GM23248 (cell line): ENCODE results near the gene KIF1A. TPM values are rescaled to one million over a fixed set of nuclear protein-coding genes. Genes with fewer than 3 reads are reported as not detected.

Experiments
- DNase-seq: peaks from one replicate; pipeline ENCODE4 v3.0.0-alpha.2; 2015
- H2AFZ ChIP-seq: fragments of 200-600 bp; sonication (generic); 2 replicates; pipeline ENCODE4 v1.6.1; 2016; ENCODE audit warnings: antibody characterized with exemption
- H3F3A ChIP-seq: fragments of 200-600 bp; sonication (generic); 2 replicates; pipeline ENCODE4 v1.6.1; 2016; ENCODE audit warnings: mild to moderate bottlenecking, antibody characterized with exemption, mixed run types; ENCODE audit not compliant: insufficient read depth
- H3K27ac ChIP-seq: fragments of 200-600 bp; sonication (generic); 2 replicates; pipeline ENCODE4 v1.5.1; 2016; ENCODE audit warnings: mild to moderate bottlenecking
- H3K27me3 ChIP-seq: fragments of 200-600 bp; sonication (generic); replicated peaks from 2 replicates; pipeline ENCODE4 v1.6.1; 2016; ENCODE audit warnings: mild to moderate bottlenecking; ENCODE audit not compliant: insufficient read depth
- H3K36me3 ChIP-seq: fragments of 200-600 bp; sonication (generic); 2 replicates; pipeline ENCODE4 v1.6.1; 2016; ENCODE audit warnings: low read depth, mild to moderate bottlenecking
- H3K4me1 ChIP-seq: fragments of 200-600 bp; sonication (generic); 2 replicates; pipeline ENCODE4 v1.6.1; 2016; ENCODE audit warnings: mild to moderate bottlenecking; ENCODE audit not compliant: insufficient read depth
- H3K4me2 ChIP-seq: fragments of 200-600 bp; sonication (generic); one replicate; pipeline ENCODE4 v1.6.1; 2016; ENCODE audit warnings: mild to moderate bottlenecking; ENCODE audit not compliant: unreplicated experiment
- H3K4me3 ChIP-seq: fragments of 200-600 bp; sonication (generic); 2 replicates; pipeline ENCODE4 v1.5.1; 2016; ENCODE audit warnings: mild to moderate bottlenecking
- H3K79me2 ChIP-seq: fragments of 200-600 bp; sonication (generic); 2 replicates; pipeline ENCODE4 v1.6.1; 2016; ENCODE audit warnings: mild to moderate bottlenecking; ENCODE audit not compliant: insufficient read depth
- H3K9ac ChIP-seq: fragments of 200-600 bp; sonication (generic); 2 replicates; pipeline ENCODE4 v1.6.1; 2016; ENCODE audit warnings: mild to moderate bottlenecking
- H3K9me2 ChIP-seq: fragments of 200-600 bp; sonication (generic); 2 replicates; pipeline ENCODE4 v1.6.1; 2016; ENCODE audit warnings: mixed run types, mild to moderate bottlenecking, moderate library complexity; ENCODE audit not compliant: insufficient read depth
- H3K9me3 ChIP-seq: fragments of 200-600 bp; sonication (generic); one replicate; pipeline ENCODE4 v1.6.1; 2017; ENCODE audit warnings: low read depth
- H4K20me1 ChIP-seq: fragments of 200-600 bp; sonication (generic); 2 replicates; pipeline ENCODE4 v1.6.0; 2016; ENCODE audit not compliant: insufficient read depth
- EZH2 ChIP-seq: fragments of 200-600 bp; sonication (generic); IDR thresholded peaks from 2 replicates; pipeline ENCODE4 v1.6.1; 2018; ENCODE audit warnings: antibody characterized with exemption, mild to moderate bottlenecking; ENCODE audit not compliant: insufficient read depth, poor library complexity, severe bottlenecking
- EZH2phosphoT487 ChIP-seq: fragments of 200-600 bp; sonication (generic); IDR thresholded peaks from 2 replicates; pipeline ENCODE4 v1.6.1; 2018; ENCODE audit warnings: antibody characterized with exemption, moderate library complexity, mild to moderate bottlenecking, low read depth; ENCODE audit not compliant: insufficient read depth
- WGBS, 2 experiments: methylation state at CpG; one replicate each; pipeline ENCODE4 v1.1.6; 2015 to 2017; ENCODE audit warnings: low lambda C conversion rate in 2 of 2, low coverage in 1 of 2; ENCODE audit errors: missing lambda C conversion rate in 2 of 2; 5-methylcytosine and 5-hydroxymethylcytosine counted together
- in situ Hi-C: fragments of 300-500 bp; cut with MboI; formaldehyde crosslinking; loops from 2 replicates; pipeline ENCODE4 v1.15.0; 2020
- polyA plus RNA-seq: library from polyadenylated mRNA; unstranded; fragments of >200 nt; fragmentation: Nextera tagmentation; extraction: Ambion mirVana; gene quantifications from 2 replicates; pipeline ENCODE4 v1.2.1, GENCODE V29; 2016
- total RNA-seq: library from RNA; depleted of rRNA; stranded (reverse); fragments of >200 nt; shearing (Covaris generic); gene quantifications from 2 replicates; pipeline ENCODE4 v1.2.3, GENCODE V29; 2014

The KIF1A gene
- total and polyA plus RNA-seq, 2 experiments from 2014 or later = under 0.01 to 0.05 TPM

- Histone ChIP-seq H3K27ac (no peak overlapping the region), H3K4me3 (no peak overlapping the region), H3F3A (no peaks in the 10 kb centered on the region), H3K36me3 (no peaks in the 10 kb centered on the region), H3K9ac (no peak overlapping the region), H3K4me1 (no peaks in the 10 kb centered on the region), H4K20me1 (no peaks in the 10 kb centered on the region), H3K4me2 (no peak overlapping the region), H2AFZ (no peak overlapping the region), H3K9me2 (no peaks in the 10 kb centered on the region), H3K79me2 (no peaks in the 10 kb centered on the region), H3K9me3 (no peaks in the 10 kb centered on the region), H3K27me3 (peaks cover 21% of the 10 kb centered on the region)
- WGBS, 2 experiments = 53 to 62% methylated on average over 4 to 8 of the region's 11 CpGs
- in situ Hi-C loops = no loop called here
- TF ChIP-seq EZH2phosphoT487 = no peak
- no peak for TF ChIP-seq EZH2
- DNase-seq = no peak
Measured at GRCh38 chr2:240689975-240690374, 130.0 kb downstream of the KIF1A start.

GRCh38 chr2:240688553-240688919, 131.5 kb downstream of the KIF1A start:
- no peak overlapping the region for H3K4me2 ChIP-seq
- H3K9me2 ChIP-seq = no peaks in the 10 kb centered on the region
- H3K4me3 ChIP-seq = no peak overlapping the region
- H3K9ac ChIP-seq = no peak overlapping the region
- no peaks in the 10 kb centered on the region for H4K20me1 ChIP-seq
- TF ChIP-seq EZH2 = no peak
- TF ChIP-seq EZH2phosphoT487 = no peak
- peaks cover 21% of the 10 kb centered on the region for H3K27me3 ChIP-seq
- no peaks in the 10 kb centered on the region for H3K79me2 ChIP-seq
- H2AFZ ChIP-seq = no peak overlapping the region
- DNase-seq = no peak
- no peaks in the 10 kb centered on the region for H3K36me3 ChIP-seq
- no peaks in the 10 kb centered on the region for H3K4me1 ChIP-seq
- in situ Hi-C loops = no loop called here
- no peaks in the 10 kb centered on the region for H3K9me3 ChIP-seq
- no peak overlapping the region for H3K27ac ChIP-seq
- H3F3A ChIP-seq = no peaks in the 10 kb centered on the region
- WGBS, 2 experiments = 67 to 77% methylated on average over 9 of the region's 9 CpGs

- Histone ChIP-seq H3K36me3 (no peaks in the 10 kb centered on the region), H2AFZ (no peak overlapping the region), H3K4me1 (no peaks in the 10 kb centered on the region), H3K9me3 (no peaks in the 10 kb centered on the region), H3K27ac (no peak overlapping the region), H3F3A (no peaks in the 10 kb centered on the region), H3K4me3 (no peak overlapping the region), H3K4me2 (no peak overlapping the region), H3K9me2 (no peaks in the 10 kb centered on the region), H4K20me1 (no peaks in the 10 kb centered on the region), H3K79me2 (no peaks in the 10 kb centered on the region), H3K27me3 (peaks cover 21% of the 10 kb centered on the region), H3K9ac (no peak overlapping the region)
- WGBS, 2 experiments = 52 to 58% methylated on average over 14 of the region's 14 CpGs
- in situ Hi-C loops = no loop called here
- TF ChIP-seq EZH2 (no peak), EZH2phosphoT487 (no peak)
- no peak for DNase-seq
Measured at GRCh38 chr2:240687741-240688552, 132.1 kb downstream of the KIF1A start.

GRCh38 chr2:240687045-240687740, 132.8 kb downstream of the KIF1A start:
- Histone ChIP-seq H3K79me2 (no peaks in the 10 kb centered on the region), H2AFZ (no peak overlapping the region), H3K27ac (no peak overlapping the region), H3K4me3 (no peak overlapping the region), H3F3A (no peaks in the 10 kb centered on the region), H3K4me2 (no peak overlapping the region), H3K36me3 (no peaks in the 10 kb centered on the region), H3K9me2 (no peaks in the 10 kb centered on the region), H3K27me3 (peaks cover 21% of the 10 kb centered on the region), H4K20me1 (no peaks in the 10 kb centered on the region), H3K9me3 (no peaks in the 10 kb centered on the region), H3K4me1 (no peaks in the 10 kb centered on the region), H3K9ac (no peak overlapping the region)
- no peak for TF ChIP-seq EZH2
- no peak for TF ChIP-seq EZH2phosphoT487
- in situ Hi-C loops = no loop called here
- no peak for DNase-seq
- WGBS, 2 experiments = 48 to 51% methylated on average over 20 of the region's 20 CpGs
